A549 (cell line): ENCODE data around the gene IGLL1. TPM values are rescaled to one million over a fixed set of nuclear protein-coding genes. Genes with fewer than 3 reads are reported as not detected.

ENCODE experiments used
- ATAC-seq, 2 experiments: fragments of 200-7000 bp in 1 of 2; fragments of >200 bp in 1 of 2; cut with Nextera tagmentation in 1 of 2; cut with Tn5 transposase in 1 of 2; 3 replicates each; pipeline versions ENCODE4 v1.8.0 to v1.9.1; 2018 to 2020; ENCODE audit warnings: mild to moderate bottlenecking in 1 of 2, moderate library complexity in 1 of 2
- CTCF ChIA-PET: fragments of 300-600 bp; sonication (Branson Sonifier 250); formaldehyde crosslinking; extraction: SDS; loops from one replicate; lab custom pipeline; 2021; ENCODE audit warnings: antibody characterized with exemption, inconsistent platforms; lab: Yijun Ruan, JAX
- POLR2A ChIA-PET: fragments of 350-600 bp; formaldehyde crosslinking; extraction: SDS; loops from one replicate; lab custom pipeline; 2021; ENCODE audit warnings: antibody characterized with exemption, inconsistent platforms; lab: Yijun Ruan, JAX
- DNase-seq, 2 experiments: peaks; one replicate each; pipeline versions ENCODE4 v3.0.0 to v3.0.0-alpha.2; 2011 to 2016; ENCODE audit warnings: low read depth in 1 of 2, low spot score in 1 of 2
- FAIRE-seq: peaks from 2 replicates; lab custom pipeline; 2011; peaks lifted over from hg19 to GRCh38; lab: Jason Lieb, UNC
- H3K27ac ChIP-seq, 2 experiments: fragments of >200 bp; sonication (Bioruptor Twin); formaldehyde crosslinking; 3 replicates each; pipeline ENCODE4 v1.5.1; 2016 to 2017
- H3K4me1 ChIP-seq: fragments of >200 bp; sonication (Bioruptor Twin); formaldehyde crosslinking; 3 replicates; pipeline ENCODE4 v1.6.1; 2016
- H3K4me2 ChIP-seq: fragments of >200 bp; sonication (Bioruptor Twin); formaldehyde crosslinking; 3 replicates; pipeline ENCODE4 v1.6.1; 2016
- H3K4me3 ChIP-seq: fragments of >200 bp; sonication (Bioruptor Twin); formaldehyde crosslinking; 3 replicates; pipeline ENCODE4 v1.5.1; 2016
- H3K9me3 ChIP-seq: fragments of >200 bp; sonication (Bioruptor Twin); formaldehyde crosslinking; 3 replicates; pipeline ENCODE4 v1.6.1; 2016
- BHLHE40 ChIP-seq: IDR thresholded peaks from 2 replicates; pipeline ENCODE4 v1.6.1; 2012; ENCODE audit warnings: low read depth, low read length, inconsistent platforms
- FOSB ChIP-seq: fragments of 250-450 bp; sonication (Bioruptor Pico); IDR thresholded peaks from 2 replicates; pipeline ENCODE4 v1.5.0; 2020; ENCODE audit warnings: mild to moderate bottlenecking, moderate library complexity
- FOXS1 ChIP-seq: fragments of 250-450 bp; sonication (Bioruptor Pico); IDR thresholded peaks from 2 replicates; pipeline ENCODE4 v1.5.0; 2020; ENCODE audit warnings: mild to moderate bottlenecking, moderate library complexity
- NPAS2 ChIP-seq: fragments of 250-450 bp; sonication (Bioruptor Pico); IDR thresholded peaks from 2 replicates; pipeline ENCODE4 v1.8.0; 2022; ENCODE audit warnings: mild to moderate bottlenecking, moderate library complexity, borderline replicate concordance
- PHF8 ChIP-seq: fragments of 200-600 bp; sonication (generic); IDR thresholded peaks from 2 replicates; pipeline ENCODE4 v1.6.1; 2016; ENCODE audit warnings: low read depth, mild to moderate bottlenecking, antibody characterized with exemption, moderate library complexity, borderline replicate concordance
- SREBF2 ChIP-seq: fragments of 450-650 bp; IDR thresholded peaks from 2 replicates; pipeline ENCODE4 v1.6.1; 2014; ENCODE audit warnings: mild to moderate bottlenecking, moderate library complexity
- ZSCAN20 ChIP-seq: fragments of 250-450 bp; sonication (Bioruptor Pico); IDR thresholded peaks from 2 replicates; pipeline ENCODE4 v1.8.0; 2022; ENCODE audit warnings: mild to moderate bottlenecking, moderate library complexity
- WGBS: methylation state at CpG from one replicate; pipeline ENCODE4 v1.1.6; 2017; ENCODE audit errors: missing lambda C conversion rate; 5-methylcytosine and 5-hydroxymethylcytosine counted together
- polyA plus RNA-seq, 4 experiments: library from polyadenylated mRNA; depleted of rRNA in 3 of 4; stranded (reverse); fragments of >200 nt; fragmentation: RNase III in 1 of 4; extraction: RNeasy Plus Mini Kit Qiagen cat#74134 plus additional on column Dnase treatment in 1 of 4; gene quantifications; 2 replicates in 3 of 4; 3 replicates in 1 of 4; pipeline ENCODE4 v1.2.3, GENCODE V29; 2011 to 2017
- TF ChIP-seq, protein P1 (sequence below): fragments of >200 bp; sonication (Bioruptor Twin); formaldehyde crosslinking; IDR thresholded peaks from 2 replicates; pipeline ENCODE4 v1.6.1; 2016
- TF ChIP-seq, protein P2 (sequence below): fragments of 150-350 bp; IDR thresholded peaks from 2 replicates; pipeline ENCODE4 v1.6.1; 2014; ENCODE audit warnings: low read depth, mild to moderate bottlenecking, low read length
- TF ChIP-seq, protein P3 (sequence below): fragments of >200 bp; sonication (Bioruptor Twin); formaldehyde crosslinking; IDR thresholded peaks from 3 replicates; pipeline ENCODE4 v1.6.1; 2016

The IGLL1 gene
- polyA plus RNA-seq, 2 of the 4 experiments (the other 2 are of a cell fraction) = not detected

DNA sequence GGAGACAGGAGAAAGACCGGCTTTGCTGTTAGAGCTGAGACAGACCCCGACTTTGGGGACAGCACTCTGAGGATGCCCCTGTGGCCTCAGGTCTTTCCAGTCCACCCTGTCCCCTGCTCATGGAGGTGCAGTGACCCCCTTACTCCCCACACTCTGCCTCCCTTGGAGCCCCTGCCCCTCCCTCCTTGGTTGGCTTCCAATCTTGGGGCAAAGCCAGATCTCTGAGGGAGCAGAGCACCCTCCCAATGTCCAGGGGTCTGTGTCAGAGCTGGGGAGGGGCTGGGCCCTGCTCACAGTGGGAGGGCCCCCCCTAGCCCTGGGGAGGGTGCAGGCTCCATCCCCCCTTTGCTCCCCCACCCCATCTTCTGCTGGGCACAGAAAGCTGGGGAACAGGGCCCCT lies 50.0 kb downstream of the IGLL1 start:
- Histone ChIP-seq H3K27ac (0 out of 6 replicates have a peak overlapping the region, but pooled peaks of 1 of the 2 experiments have one; percentile 43), H3K4me1 (peaks cover 18% of the 10 kb centered on the region), H3K4me3 (no peak overlapping the region), H3K4me2 (no peak overlapping the region), H3K9me3 (no peaks in the 10 kb centered on the region)
- DNase-seq (no peak), ATAC-seq (no peak), FAIRE-seq (no peak)
- CTCF ChIA-PET = interaction anchor here (1.1 kb wide), 1 partner anchor 9 kb away, joined by 4 read pairs; no protein-coding TSS in a partner anchor
- WGBS = 86% methylated on average over 2 of the region's 2 CpGs
- TF ChIP-seq, protein P1, sequence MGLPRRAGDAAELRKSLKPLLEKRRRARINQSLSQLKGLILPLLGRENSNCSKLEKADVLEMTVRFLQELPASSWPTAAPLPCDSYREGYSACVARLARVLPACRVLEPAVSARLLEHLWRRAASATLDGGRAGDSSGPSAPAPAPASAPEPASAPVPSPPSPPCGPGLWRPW = no peak
- TF ChIP-seq FOSB (CRISPR knock-in tag) (no peak), PHF8 (no peak)
- POLR2A ChIA-PET = no interaction called here

DNA sequence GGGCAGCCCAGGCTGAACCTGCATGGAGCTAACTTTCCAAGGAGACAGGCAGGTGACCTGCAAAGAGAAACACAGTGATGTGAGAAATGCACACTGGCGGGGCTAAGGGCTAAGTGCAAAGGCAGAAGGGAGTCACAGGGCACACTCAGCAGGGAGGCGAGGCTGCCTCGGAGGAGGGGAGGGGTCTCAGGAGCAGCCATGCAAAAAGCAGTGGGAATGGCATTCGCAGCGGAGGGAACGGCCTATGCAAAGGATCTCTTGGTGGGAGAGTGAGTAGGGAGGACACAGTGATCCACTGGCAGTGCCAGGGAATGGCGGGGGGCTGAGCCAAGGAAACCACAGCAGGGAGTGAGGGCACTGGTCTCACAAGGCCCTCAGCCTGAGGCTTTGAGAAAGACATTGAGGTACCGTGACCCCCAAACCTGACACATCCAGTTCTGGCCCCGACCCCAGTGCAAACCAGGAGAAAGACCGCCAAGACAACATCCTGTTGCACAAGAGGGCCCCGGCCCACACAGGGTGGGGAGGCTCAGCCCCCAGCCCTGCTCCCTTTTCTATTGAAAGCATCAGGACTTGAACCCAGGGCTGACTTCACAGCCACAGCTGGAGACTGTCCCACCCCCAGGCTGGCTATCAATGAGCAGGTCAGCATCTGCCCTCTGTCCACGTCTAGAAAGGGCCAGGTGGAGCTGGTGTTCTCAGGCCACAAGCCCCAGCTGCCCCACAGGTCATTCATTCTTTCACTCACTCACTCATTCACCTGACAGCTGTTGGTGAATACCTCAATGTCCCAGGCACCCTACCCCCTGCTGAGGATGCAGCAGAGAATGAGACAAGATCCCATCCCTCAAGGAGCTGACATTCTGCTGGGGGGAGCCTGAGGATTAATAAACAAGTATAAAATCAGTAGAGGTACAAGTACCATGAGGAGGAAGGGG lies 50.7 kb downstream of the IGLL1 start:
- ATAC-seq (no peak), DNase-seq (no peak), FAIRE-seq (no peak)
- Histone ChIP-seq H3K9me3 (no peaks in the 10 kb centered on the region), H3K4me2 (no peak overlapping the region), H3K4me3 (no peak overlapping the region), H3K4me1 (peaks cover 18% of the 10 kb centered on the region), H3K27ac (no peak overlapping the region)
- POLR2A ChIA-PET = no interaction called here
- WGBS = 77% methylated on average over 12 of the region's 12 CpGs
- CTCF ChIA-PET = interaction anchor here (1.1 kb wide), 1 partner anchor 10 kb away, joined by 4 read pairs; no protein-coding TSS in a partner anchor
- TF ChIP-seq ZSCAN20 (CRISPR knock-in tag) = no peak
- no peak for TF ChIP-seq FOXS1 (CRISPR knock-in tag)
- TF ChIP-seq, all 56 proteins: peak for 0

DNA sequence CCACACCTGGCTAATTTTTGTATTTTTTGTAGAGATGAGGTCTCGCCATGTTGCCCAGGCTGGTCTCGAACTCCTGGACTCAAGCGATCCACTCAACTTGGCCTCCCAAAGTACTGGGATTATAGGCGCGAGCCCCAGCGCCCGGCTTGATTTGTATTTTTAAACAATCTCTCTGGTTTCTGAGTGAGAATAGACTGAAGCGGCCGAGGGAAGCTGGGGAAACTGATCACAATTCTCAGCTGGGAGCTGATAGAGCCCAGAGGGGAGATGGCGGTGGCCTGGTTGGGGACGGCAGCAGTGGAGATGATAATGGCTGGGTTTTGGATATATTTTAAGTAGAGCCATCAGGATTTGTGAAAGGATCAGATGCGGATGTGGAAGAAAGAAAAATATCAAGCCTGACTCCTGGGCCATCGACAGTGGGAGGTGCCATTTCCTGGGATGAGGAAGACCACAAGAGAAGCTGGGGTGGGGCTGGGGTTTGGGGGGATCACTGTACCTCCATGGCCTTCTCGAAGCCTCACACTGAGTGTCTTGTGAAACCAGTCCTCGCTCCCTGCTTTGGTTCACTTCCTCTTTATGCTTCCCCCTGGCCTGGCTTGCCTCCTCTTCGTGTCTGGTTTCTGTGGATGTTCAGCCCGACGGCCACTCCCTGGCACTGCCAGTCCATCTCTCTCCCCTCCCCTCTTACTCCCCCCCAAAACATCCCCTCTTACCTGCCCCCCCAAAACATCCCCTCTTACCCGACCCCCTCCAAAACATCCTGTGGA lies 51.9 kb downstream of the IGLL1 start:
- H3K9me3 ChIP-seq = no peaks in the 10 kb centered on the region
- H3K4me3 ChIP-seq = no peak overlapping the region
- peaks cover 5% of the 10 kb centered on the region; the same call in 2 of the 3 replicates for H3K4me1 ChIP-seq
- ATAC-seq = no peak
- WGBS = 93% methylated on average over 19 of the region's 19 CpGs
- no peak for FAIRE-seq
- ChIA-PET POLR2A (no interaction called here), CTCF (no interaction called here)
- no peak overlapping the region for H3K4me2 ChIP-seq
- no peak overlapping the region for H3K27ac ChIP-seq
- TF ChIP-seq, protein P2, sequence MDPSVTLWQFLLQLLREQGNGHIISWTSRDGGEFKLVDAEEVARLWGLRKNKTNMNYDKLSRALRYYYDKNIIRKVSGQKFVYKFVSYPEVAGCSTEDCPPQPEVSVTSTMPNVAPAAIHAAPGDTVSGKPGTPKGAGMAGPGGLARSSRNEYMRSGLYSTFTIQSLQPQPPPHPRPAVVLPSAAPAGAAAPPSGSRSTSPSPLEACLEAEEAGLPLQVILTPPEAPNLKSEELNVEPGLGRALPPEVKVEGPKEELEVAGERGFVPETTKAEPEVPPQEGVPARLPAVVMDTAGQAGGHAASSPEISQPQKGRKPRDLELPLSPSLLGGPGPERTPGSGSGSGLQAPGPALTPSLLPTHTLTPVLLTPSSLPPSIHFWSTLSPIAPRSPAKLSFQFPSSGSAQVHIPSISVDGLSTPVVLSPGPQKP = no peak
- TF ChIP-seq, protein P3, sequence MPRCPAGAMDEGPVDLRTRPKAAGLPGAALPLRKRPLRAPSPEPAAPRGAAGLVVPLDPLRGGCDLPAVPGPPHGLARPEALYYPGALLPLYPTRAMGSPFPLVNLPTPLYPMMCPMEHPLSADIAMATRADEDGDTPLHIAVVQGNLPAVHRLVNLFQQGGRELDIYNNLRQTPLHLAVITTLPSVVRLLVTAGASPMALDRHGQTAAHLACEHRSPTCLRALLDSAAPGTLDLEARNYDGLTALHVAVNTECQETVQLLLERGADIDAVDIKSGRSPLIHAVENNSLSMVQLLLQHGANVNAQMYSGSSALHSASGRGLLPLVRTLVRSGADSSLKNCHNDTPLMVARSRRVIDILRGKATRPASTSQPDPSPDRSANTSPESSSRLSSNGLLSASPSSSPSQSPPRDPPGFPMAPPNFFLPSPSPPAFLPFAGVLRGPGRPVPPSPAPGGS = no peak
- DNase-seq = no peak

DNA sequence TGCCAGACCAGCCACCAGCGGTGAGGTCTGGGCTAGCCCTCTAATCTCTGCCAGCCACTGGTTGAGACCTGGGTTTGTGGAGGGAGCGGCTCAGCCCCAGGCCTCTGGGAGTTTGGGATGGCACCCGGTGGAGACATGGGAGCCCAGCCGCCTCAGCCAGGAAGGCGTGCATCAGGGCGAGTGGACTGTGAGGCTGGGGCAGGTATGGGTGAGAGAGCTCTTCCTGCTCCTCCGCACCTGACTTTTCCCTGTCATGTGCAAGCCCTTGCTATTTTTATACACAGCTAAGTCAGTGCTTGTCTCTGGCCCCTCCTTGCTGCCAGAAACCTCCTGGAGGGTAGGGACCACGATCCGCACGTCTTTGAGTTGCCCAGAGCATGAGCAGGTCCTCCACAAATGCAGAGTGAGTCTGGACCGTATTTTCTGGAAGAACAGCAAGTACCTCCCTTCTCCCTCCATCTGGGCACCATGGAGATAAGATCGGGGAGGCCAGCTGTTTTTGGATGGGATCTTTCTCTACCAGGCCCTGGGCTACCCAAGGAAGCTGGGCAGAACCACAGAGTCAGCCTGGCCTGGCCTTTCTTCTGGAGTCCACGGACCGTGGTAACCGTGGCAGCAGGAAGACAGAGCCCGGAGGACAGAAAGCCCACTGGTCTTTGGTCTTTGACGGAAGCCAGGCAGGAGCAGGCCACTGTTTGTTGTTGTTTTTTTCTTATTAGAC lies 53.3 kb downstream of the IGLL1 start:
- CTCF ChIA-PET = interaction anchor here (1.3 kb wide), 1 partner anchor 12 kb away, joined by 3 read pairs; no protein-coding TSS in a partner anchor
- FAIRE-seq = no peak
- Histone ChIP-seq H3K4me1 (peaks cover 9% of the 10 kb centered on the region), H3K27ac (no peak overlapping the region; a peak in 1 of 6 replicates), H3K4me3 (no peak overlapping the region), H3K9me3 (no peaks in the 10 kb centered on the region)
- TF ChIP-seq SREBF2 (no peak), NPAS2 (CRISPR knock-in tag) (no peak), BHLHE40 (no peak), FOXS1 (CRISPR knock-in tag) (no peak)
- TF ChIP-seq, all 56 proteins: peak for 0
- no peak overlapping the region for H3K4me2 ChIP-seq
- ATAC-seq (no peak), DNase-seq (no peak)
- POLR2A ChIA-PET = no interaction called here
- 79% methylated on average over 14 of the region's 17 CpGs for WGBS
